ENCODE results near the gene C19orf12.

DNA sequence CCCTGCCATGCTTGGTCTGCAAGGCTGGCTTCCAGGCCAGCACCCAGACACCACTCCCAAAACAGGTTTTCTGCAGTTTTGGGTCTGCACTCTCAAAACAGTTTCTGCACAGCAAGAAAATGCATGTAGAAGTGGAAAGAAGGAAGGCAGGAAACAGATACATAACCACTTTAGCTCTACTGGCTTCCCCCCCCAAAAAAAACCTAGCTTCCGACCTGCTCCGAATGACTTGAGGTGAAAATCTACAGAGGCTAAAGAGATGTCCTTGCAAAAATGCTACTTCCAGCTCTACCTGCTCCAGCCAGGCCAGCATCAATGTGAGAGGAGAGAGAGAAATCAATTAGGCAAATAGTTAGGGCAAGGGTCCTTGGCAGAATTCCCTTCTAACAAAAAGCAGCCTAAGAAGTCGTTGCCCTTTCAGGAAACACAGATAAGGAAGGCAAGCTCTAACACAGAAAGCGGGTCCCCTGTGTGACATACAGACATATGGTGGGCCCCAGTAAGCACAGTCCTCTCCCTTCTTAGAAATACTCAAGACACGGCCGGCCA is 3.4 kb downstream of the C19orf12 start:
- TF ChIP-seq JUN (CRISPR knock-in tag; IDR thresholded peaks at IDR 0.05) (no peak), CREM (CRISPR knock-in tag; IDR thresholded peaks at IDR 0.05) (no peak), NFE2L1 (CRISPR knock-in tag; IDR thresholded peaks at IDR 0.05) (no peak), SP1 (CRISPR knock-in tag; conservative IDR thresholded peaks at IDR 0.05) (no peak), ZNF263 (CRISPR knock-in tag; IDR thresholded peaks at IDR 0.05; ENCODE audit: low read depth) (no peak), NR2C2 (CRISPR knock-in tag; IDR thresholded peaks at IDR 0.05) (no peak), ZNF232 (CRISPR knock-in tag; IDR thresholded peaks at IDR 0.05) (no peak), FOXP1 (CRISPR knock-in tag; IDR thresholded peaks at IDR 0.05; ENCODE audit: borderline replicate concordance) (no peak), FOXJ3 (CRISPR knock-in tag; IDR thresholded peaks at IDR 0.05; ENCODE audit: borderline replicate concordance) (no peak)
- TF ChIP-seq, protein P1, sequence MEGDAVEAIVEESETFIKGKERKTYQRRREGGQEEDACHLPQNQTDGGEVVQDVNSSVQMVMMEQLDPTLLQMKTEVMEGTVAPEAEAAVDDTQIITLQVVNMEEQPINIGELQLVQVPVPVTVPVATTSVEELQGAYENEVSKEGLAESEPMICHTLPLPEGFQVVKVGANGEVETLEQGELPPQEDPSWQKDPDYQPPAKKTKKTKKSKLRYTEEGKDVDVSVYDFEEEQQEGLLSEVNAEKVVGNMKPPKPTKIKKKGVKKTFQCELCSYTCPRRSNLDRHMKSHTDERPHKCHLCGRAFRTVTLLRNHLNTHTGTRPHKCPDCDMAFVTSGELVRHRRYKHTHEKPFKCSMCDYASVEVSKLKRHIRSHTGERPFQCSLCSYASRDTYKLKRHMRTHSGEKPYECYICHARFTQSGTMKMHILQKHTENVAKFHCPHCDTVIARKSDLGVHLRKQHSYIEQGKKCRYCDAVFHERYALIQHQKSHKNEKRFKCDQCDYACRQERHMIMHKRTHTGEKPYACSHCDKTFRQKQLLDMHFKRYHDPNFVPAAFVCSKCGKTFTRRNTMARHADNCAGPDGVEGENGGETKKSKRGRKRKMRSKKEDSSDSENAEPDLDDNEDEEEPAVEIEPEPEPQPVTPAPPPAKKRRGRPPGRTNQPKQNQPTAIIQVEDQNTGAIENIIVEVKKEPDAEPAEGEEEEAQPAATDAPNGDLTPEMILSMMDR (IDR thresholded peaks at IDR 0.05): no peak
- TF ChIP-seq, protein P2, sequence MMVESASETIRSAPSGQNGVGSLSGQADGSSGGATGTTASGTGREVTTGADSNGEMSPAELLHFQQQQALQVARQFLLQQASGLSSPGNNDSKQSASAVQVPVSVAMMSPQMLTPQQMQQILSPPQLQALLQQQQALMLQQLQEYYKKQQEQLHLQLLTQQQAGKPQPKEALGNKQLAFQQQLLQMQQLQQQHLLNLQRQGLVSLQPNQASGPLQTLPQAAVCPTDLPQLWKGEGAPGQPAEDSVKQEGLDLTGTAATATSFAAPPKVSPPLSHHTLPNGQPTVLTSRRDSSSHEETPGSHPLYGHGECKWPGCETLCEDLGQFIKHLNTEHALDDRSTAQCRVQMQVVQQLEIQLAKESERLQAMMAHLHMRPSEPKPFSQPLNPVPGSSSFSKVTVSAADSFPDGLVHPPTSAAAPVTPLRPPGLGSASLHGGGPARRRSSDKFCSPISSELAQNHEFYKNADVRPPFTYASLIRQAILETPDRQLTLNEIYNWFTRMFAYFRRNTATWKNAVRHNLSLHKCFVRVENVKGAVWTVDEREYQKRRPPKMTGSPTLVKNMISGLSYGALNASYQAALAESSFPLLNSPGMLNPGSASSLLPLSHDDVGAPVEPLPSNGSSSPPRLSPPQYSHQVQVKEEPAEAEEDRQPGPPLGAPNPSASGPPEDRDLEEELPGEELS (CRISPR knock-in tag; IDR thresholded peaks at IDR 0.05): no peak
- TF ChIP-seq, protein P3, sequence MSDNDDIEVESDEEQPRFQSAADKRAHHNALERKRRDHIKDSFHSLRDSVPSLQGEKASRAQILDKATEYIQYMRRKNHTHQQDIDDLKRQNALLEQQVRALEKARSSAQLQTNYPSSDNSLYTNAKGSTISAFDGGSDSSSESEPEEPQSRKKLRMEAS (CRISPR knock-in tag; IDR thresholded peaks at IDR 0.05): no peak
- TF ChIP-seq, protein P4, sequence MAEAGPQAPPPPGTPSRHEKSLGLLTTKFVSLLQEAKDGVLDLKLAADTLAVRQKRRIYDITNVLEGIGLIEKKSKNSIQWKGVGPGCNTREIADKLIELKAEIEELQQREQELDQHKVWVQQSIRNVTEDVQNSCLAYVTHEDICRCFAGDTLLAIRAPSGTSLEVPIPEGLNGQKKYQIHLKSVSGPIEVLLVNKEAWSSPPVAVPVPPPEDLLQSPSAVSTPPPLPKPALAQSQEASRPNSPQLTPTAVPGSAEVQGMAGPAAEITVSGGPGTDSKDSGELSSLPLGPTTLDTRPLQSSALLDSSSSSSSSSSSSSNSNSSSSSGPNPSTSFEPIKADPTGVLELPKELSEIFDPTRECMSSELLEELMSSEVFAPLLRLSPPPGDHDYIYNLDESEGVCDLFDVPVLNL (CRISPR knock-in tag; IDR thresholded peaks at IDR 0.05; ENCODE audit: borderline replicate concordance, low read depth): no peak
- TF ChIP-seq, protein P5, sequence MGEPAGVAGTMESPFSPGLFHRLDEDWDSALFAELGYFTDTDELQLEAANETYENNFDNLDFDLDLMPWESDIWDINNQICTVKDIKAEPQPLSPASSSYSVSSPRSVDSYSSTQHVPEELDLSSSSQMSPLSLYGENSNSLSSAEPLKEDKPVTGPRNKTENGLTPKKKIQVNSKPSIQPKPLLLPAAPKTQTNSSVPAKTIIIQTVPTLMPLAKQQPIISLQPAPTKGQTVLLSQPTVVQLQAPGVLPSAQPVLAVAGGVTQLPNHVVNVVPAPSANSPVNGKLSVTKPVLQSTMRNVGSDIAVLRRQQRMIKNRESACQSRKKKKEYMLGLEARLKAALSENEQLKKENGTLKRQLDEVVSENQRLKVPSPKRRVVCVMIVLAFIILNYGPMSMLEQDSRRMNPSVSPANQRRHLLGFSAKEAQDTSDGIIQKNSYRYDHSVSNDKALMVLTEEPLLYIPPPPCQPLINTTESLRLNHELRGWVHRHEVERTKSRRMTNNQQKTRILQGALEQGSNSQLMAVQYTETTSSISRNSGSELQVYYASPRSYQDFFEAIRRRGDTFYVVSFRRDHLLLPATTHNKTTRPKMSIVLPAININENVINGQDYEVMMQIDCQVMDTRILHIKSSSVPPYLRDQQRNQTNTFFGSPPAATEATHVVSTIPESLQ (CRISPR knock-in tag; IDR thresholded peaks at IDR 0.05): no peak
